ENCODE measurements around the gene TPM1. TPM values are rescaled to one million over a fixed set of nuclear protein-coding genes. Genes with fewer than 3 reads are reported as not detected.
A peak's percentile ranks its signal among the peaks of the same experiment; 100 is the strongest.

TPM1 gene
- total RNA-seq, 1 experiment from 2014 or later, result 22.5 TPM

- TF ChIP-seq YY1 (IDR thresholded peaks at IDR 0.05; ENCODE audit: extremely low read depth, insufficient replicate concordance, low read depth, low read length), result no peak
Observed at GRCh38 chr15:63015618-63016017, 26.9 kb upstream of the TPM1 start (continued).

- Histone ChIP-seq H3K4me3 (replicated peaks in 1 of 2; ENCODE audit: low read depth in 1 of 2, low read length in 2 of 2) (no peak overlapping the region), H3K79me2 (ENCODE audit: insufficient read depth, low read length) (no peaks in the 10 kb centered on the region), H3K4me2 (ENCODE audit: low read length) (peak overlapping the region; percentile 43), H3K9me2 (ENCODE audit: insufficient read depth) (no peaks in the 10 kb centered on the region), H2AFZ (ENCODE audit: low read depth, low read length, poor library complexity, severe bottlenecking) (peak overlapping the region; percentile 23), H3K4me1 (ENCODE audit: control insufficient read depth in 1 of 2, insufficient read depth in 2 of 2, low read length in 2 of 2) (peaks cover 36 to 51% of the 10 kb centered on the region in 2 experiments), H3K36me3 (ENCODE audit: control insufficient read depth in 1 of 2, insufficient read depth in 2 of 2, low read length in 2 of 2) (no peaks in the 10 kb centered on the region), H3K9ac (ENCODE audit: low read length) (no peak overlapping the region), H3K9me3 (ENCODE audit: control insufficient read depth in 1 of 2, insufficient read depth in 1 of 2, low read depth in 1 of 2, low read length in 2 of 2) (no peaks in the 10 kb centered on the region), H3K27ac (ENCODE audit: low read depth, low read length) (no peak overlapping the region), H4K20me1 (ENCODE audit: insufficient read depth) (no peaks in the 10 kb centered on the region), H3K27me3 (ENCODE audit: insufficient read depth, low read length) (no peaks in the 10 kb centered on the region)
- no TSS peak for BruUV-seq (replicated peaks)
- CTCF ChIA-PET, result interaction anchor here (1.4 kb wide), 1 partner anchor 31 kb away, joined by 6 read pairs; no protein-coding TSS in a partner anchor
- DNase-seq (ENCODE audit: low read depth, low spot score) (no peak), ATAC-seq (no peak)
- POLR2A ChIA-PET, result no interaction called here
- intact Hi-C loops (cut with micrococcal nuclease), result no loop called here
- TF ChIP-seq ZNF274 (IDR thresholded peaks at IDR 0.05; ENCODE audit: low read depth, low read length) (no peak), EZH2 (IDR thresholded peaks at IDR 0.05) (no peak), POLR2A (IDR thresholded peaks at IDR 0.05; ENCODE audit: borderline replicate concordance, extremely low read depth, insufficient read depth, insufficient read length) (no peak), JUND (IDR thresholded peaks at IDR 0.05) (no peak), SRF (IDR thresholded peaks at IDR 0.05; ENCODE audit: low read depth) (no peak), CBX3 (IDR thresholded peaks at IDR 0.05; ENCODE audit: low read depth) (no peak), ZFX (IDR thresholded peaks at IDR 0.05) (no peak), SIN3A (IDR thresholded peaks at IDR 0.05; ENCODE audit: low read depth) (no peak), MAX (IDR thresholded peaks at IDR 0.05) (no peak), YY1 (IDR thresholded peaks at IDR 0.05; ENCODE audit: extremely low read depth, insufficient replicate concordance, low read depth, low read length) (no peak), FOSL1 (IDR thresholded peaks at IDR 0.05; ENCODE audit: low read depth) (no peak), POLR2AphosphoS5 (IDR thresholded peaks at IDR 0.05; ENCODE audit: low read depth, low read length) (no peak)
- TF ChIP-seq, protein P1, sequence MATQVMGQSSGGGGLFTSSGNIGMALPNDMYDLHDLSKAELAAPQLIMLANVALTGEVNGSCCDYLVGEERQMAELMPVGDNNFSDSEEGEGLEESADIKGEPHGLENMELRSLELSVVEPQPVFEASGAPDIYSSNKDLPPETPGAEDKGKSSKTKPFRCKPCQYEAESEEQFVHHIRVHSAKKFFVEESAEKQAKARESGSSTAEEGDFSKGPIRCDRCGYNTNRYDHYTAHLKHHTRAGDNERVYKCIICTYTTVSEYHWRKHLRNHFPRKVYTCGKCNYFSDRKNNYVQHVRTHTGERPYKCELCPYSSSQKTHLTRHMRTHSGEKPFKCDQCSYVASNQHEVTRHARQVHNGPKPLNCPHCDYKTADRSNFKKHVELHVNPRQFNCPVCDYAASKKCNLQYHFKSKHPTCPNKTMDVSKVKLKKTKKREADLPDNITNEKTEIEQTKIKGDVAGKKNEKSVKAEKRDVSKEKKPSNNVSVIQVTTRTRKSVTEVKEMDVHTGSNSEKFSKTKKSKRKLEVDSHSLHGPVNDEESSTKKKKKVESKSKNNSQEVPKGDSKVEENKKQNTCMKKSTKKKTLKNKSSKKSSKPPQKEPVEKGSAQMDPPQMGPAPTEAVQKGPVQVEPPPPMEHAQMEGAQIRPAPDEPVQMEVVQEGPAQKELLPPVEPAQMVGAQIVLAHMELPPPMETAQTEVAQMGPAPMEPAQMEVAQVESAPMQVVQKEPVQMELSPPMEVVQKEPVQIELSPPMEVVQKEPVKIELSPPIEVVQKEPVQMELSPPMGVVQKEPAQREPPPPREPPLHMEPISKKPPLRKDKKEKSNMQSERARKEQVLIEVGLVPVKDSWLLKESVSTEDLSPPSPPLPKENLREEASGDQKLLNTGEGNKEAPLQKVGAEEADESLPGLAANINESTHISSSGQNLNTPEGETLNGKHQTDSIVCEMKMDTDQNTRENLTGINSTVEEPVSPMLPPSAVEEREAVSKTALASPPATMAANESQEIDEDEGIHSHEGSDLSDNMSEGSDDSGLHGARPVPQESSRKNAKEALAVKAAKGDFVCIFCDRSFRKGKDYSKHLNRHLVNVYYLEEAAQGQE (IDR thresholded peaks at IDR 0.05; ENCODE audit: low read depth), result no peak
- TF ChIP-seq, protein P2, sequence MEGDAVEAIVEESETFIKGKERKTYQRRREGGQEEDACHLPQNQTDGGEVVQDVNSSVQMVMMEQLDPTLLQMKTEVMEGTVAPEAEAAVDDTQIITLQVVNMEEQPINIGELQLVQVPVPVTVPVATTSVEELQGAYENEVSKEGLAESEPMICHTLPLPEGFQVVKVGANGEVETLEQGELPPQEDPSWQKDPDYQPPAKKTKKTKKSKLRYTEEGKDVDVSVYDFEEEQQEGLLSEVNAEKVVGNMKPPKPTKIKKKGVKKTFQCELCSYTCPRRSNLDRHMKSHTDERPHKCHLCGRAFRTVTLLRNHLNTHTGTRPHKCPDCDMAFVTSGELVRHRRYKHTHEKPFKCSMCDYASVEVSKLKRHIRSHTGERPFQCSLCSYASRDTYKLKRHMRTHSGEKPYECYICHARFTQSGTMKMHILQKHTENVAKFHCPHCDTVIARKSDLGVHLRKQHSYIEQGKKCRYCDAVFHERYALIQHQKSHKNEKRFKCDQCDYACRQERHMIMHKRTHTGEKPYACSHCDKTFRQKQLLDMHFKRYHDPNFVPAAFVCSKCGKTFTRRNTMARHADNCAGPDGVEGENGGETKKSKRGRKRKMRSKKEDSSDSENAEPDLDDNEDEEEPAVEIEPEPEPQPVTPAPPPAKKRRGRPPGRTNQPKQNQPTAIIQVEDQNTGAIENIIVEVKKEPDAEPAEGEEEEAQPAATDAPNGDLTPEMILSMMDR (IDR thresholded peaks at IDR 0.05 in 2 of 3, conservative IDR thresholded peaks at IDR 0.05 in 1 of 3; ENCODE audit: borderline replicate concordance in 1 of 3, insufficient read depth in 1 of 3, low read depth in 2 of 3, low read length in 2 of 3), result no peak
- RAD21 ChIA-PET (ENCODE audit: low non-redundant PET in 1 of 2, low total read pairs in 2 of 2, uncharacterized antibody in 2 of 2, unreplicated experiment in 2 of 2), result no interaction called here
Observed at GRCh38 chr15:63016234-63016633, 26.3 kb upstream of the TPM1 start.

Measured in HCT116 (cell line).